Measurements from ENCODE around the gene FABP1. TPM values are rescaled to one million over a fixed set of nuclear protein-coding genes. Genes with fewer than 3 reads are reported as not detected.

The FABP1 gene
- total RNA-seq, 2 experiments from 2014 or later: not detected

Small RNAs within 50 kb of the gene (microRNA-seq; reads per million reads assigned to microRNA genes)
- not detected for gene MIR4780

Other genes with a start within 250 kb of the FABP1 start
- gene RNU2-63P, start 111.5 kb downstream of the FABP1 start, total RNA-seq: 10 to 100 TPM; 21.5 to 24.3 TPM
- 10 to 100 TPM; 21.0 to 21.6 TPM for gene KRCC1, start 72.3 kb downstream of the FABP1 start, total RNA-seq
- gene SMYD1, start 60.2 kb downstream of the FABP1 start, total RNA-seq: not detected
- 1 to 10 TPM; 1.3 TPM for gene THNSL2, start 42.3 kb upstream of the FABP1 start, total RNA-seq

Data from activated naive CD8-positive, alpha-beta T cell treated with anti-CD3 and anti-CD28 coated beads, Interleukin-2, amount 10 ng/mL, durations not matched to agents 7 days and 5 days (primary cell).